GM19238 (cell line): ENCODE data around the gene RNU6-1.

ENCODE experiments used
- DNase-seq: peaks from one replicate; pipeline ENCODE4 v3.0.0; 2011; ENCODE audit warnings: low spot score; ENCODE audit not compliant: insufficient read length

Gene RNU6-1

DNA sequence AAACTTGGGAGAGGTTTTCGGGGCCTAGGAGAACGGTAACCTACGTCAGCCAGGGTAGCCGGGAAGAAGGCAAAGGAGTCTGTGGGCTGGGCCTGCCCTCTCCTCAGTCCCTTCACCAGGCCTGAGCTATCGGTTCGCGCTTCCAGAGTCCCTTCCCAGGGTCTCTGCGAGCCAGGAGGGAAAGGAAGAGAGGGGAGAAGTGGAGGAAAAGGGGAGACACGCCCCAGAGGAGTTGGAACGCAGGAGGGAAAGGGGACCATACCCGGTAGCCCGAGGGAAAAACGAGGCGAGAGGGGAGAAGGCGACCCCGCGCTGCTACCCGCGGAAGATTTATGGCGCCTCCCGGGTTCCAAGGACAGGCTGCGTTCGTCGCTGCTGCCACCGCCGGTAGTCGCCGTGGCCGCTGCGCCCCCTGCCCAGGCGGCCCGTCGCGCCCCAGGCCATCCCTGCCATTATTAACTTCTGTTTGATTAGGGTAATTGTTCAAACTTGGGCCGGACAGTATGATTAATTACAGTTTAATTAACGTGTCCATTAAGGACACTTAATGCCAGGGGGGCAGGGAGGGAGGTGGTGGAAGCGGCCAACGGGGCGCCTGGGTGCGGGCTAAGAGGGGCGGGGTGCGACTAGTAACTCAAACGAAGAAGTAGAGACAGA lies 17.9 kb downstream of the RNU6-1 start:
- no peak for DNase-seq

DNA sequence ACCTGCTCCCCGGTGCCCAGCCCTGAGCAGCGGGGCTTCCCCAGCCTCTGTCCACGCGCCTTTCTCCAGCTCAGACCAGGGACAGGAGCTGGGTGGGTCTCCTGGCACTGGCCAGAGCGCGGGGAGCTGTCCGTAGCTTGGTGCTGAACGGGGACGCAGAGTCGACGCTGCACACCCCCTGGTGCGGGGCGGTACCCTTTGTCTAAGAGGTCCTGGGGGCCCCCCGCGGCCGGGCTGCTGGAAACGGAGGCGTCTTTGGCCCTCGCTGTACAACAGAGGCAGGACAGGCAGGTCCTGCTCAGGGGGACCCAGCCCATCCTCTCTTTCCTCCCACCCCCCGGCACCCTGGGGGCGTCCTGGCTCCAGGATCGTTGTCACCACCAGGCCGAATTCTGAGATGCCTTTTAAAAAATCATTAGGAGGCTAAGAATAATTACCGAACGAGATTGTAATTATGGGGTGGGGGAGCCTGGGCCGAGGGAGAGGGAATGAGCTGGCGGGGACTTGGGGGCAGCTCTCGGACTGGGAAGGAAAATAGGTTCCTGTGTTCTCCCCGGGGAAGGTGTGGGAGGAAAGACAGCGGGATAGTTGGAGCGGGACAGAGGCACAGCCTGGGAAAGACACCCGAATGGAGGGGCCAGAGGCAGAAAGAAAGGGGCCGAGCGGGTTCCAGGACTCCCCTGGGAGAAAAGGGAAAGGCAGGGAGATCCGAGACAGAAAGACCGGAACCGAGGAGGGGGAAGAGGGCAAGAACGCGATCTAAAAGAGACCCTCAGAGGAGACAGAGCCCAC lies 18.7 kb downstream of the RNU6-1 start:
- no peak for DNase-seq

DNA sequence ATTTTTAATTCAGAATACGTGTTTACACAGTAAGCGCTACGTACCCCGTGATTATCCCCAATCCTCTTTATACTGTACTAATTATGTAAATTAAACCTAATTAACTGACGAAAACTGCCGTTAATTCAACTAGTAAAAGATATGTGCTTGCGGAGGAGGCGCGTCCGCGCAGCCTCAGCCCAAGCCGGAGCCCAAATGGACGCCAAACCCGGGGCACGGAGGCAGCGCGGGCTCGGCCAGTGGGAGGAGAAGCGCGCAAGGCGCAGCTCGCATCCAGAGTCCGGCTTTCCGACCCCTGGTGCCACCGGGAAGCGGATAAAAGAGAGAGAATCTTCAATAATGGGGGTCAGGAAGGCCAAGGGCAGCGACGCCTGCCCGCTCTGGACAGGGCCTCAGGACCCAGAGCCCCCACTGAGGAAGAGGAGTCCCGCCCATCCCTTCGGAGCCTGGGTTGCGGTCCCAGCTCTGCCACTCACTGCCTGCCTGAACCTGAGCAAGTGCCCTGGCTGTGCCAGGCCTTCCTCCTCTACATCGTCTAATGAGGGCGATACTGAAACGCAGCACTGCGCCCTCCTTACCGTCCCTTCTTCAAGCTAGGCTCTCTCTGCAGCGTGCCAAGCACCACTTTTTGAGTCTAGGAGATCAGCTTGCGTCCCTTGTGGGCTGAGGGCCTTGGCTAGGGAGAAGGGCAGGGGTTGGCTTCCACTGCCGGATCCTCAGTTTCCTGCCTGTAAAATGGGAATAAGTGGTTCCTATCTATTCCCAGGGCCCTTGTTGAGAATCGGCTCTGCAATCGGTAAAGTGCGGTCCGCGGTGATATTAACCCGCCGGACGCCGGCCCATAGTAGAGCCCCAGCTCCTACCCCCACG lies 19.5 kb downstream of the RNU6-1 start:
- DNase-seq = no peak

DNA sequence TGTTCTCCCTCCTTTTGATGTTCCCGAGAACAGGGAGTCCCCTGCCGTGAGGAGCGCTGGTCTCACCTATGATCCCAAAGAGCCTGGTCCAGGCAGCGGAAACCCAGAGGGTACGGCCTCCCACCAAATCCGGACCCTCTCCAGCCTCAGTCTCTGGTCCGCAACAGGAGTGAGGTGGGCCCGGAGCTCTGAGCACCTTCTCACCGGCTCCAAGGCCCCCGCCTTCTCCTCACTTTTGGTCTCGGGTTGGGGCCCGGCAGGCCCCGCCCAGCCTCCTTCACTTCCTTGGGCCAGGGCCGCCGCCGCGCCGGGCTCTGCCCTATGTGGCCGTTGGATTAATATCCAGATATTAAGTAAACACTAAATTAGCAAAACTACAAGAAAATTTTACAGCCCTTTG lies 20.2 kb downstream of the RNU6-1 start:
- DNase-seq = no peak

DNA sequence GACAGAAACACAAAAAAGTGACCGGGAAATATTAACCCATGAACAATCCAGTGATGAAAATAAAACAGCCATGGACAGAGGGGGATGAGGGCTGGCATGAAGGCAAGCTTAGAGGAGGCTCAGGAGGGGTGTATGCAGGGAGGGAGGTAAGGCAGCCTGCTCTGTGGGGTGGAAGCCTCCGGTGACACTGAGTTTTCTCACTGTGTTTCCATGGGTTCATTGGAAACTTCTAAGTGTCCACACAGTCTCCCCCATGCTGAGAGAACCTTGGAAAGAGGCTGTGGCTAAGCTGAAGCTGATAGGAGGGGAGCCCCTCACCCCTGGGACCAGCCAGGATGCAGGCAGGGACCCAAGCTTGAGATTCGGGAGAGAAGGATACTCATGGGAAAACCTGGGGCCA lies 21.4 kb downstream of the RNU6-1 start:
- DNase-seq = no peak

DNA sequence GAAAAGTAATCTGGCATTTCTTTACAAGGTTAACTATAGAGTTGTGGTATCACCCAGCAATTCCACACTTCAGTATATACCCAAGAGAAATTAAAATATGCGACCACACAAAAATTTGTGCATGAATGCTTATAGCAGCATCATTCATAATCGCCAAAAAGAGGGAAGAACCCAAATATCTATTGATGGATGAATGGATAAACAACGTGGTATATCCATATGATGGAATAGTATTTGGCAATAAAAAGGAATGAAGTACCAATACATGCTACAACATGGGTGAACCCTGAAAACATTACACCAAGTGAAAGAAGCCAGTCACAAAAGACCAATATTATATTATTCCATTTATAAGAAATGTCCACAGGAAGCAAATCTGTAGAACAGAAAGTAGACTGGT lies 23.2 kb downstream of the RNU6-1 start:
- DNase-seq = no peak

DNA sequence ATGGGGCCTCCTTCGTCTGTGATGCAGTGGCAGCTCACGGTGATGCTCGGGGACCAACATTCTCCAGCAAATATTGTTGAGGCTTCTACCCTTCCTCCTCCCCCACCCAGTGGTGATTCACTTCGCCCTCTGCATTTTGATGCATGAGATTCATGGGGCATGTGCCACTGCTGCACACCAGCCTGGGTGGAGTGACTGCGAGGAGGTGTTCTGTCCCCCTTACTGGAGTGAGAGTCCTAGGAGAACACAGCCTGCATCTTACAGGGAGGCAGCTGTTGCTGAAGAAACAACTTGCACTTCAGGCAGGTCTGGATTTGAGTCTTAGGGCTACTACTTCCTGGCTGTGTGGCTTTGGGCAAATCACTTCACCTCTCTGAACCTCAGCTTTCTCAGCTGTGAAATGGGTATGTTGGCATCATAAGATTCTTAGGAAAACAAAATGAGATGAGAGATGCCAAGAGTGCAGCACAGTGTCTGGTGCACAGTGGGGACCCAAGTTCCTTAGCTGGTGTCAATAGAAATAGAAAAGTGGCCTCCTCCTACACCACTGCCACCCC lies 24.7 kb downstream of the RNU6-1 start:
- DNase-seq = no peak

DNA sequence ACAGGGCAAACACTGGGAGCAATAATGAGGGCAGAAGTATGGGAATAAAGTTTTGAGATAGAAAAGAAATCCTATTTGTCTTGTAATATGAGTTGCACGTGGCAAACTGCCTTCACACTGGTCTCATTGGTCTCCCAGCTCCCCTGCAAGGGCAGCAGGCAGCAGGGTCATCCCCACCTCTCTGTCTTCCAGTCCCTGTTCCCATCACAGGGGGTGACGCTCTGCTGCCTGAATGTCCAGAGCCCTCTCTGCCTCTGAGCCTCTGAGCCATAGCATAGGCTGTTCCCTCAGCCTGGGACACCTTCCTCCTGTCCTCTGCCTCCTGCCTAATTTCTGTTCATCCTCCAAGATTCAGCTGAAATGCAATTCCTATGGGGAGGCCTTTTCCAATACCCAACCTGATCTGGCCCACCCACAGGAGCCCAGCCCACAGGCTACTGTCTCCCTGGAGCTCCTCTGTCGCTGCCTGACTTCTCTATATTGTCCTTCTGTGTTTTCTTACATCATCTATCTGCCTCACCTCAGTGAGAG lies 26.7 kb downstream of the RNU6-1 start:
- DNase-seq = no peak

DNA sequence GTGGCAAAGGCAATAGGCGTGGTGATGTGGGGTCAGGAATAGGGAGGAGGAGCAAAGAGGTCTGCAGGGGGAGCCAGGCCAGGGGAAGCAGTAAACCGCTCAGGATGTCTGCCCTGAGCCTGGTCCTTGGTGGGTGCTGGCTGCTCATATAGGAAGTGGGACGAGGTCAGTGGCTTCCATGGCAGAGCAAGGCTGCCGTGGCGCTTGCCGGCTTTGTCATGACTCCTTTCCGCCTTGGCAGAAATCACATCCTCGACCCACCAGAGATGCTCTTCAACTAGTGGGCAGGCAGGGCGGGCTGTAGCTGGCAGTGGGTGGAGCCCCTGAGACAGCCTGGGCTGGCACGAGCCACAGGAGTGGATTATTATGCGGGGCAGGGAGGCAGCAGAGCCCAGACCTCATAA lies 27.6 kb downstream of the RNU6-1 start:
- no peak for DNase-seq

DNA sequence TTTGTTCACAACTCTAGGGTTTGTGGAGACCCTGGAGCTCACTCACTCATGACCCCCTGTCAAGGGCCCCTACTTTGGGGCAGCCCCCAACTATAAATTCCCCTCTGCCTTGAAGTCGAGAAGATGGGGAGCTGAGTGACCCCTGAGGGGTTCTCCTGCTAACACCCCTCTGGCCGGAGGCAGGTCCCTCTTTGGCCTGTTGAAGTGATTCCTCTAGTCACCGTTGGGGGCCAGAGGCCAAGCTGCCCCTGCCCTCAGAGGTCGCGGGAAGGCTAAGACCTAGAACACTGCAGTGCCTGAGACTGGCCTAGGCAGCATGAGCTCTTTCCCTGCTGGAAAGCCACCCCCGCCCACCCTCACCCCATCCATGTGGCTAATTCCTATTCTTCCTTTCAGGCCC lies 30.0 kb downstream of the RNU6-1 start:
- no peak for DNase-seq

DNA sequence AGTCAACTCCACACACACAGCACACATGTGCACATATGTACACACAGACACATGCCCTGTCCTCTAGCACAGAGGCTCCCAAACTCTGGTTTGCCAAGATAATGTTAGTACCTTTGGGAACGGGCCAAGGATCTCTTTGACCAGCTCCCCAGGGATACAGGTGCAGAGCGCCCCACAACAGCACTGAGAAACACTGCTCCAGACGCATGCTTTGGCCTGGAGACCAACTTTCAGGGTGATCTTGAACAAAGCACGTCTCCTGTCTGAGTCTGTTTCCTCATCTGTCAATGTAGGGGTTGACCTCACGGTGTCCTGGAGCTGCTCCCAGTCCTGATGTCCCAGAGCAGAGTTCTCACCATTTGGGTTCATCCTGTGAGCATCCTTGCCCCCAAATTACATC lies 30.4 kb downstream of the RNU6-1 start:
- DNase-seq = no peak

DNA sequence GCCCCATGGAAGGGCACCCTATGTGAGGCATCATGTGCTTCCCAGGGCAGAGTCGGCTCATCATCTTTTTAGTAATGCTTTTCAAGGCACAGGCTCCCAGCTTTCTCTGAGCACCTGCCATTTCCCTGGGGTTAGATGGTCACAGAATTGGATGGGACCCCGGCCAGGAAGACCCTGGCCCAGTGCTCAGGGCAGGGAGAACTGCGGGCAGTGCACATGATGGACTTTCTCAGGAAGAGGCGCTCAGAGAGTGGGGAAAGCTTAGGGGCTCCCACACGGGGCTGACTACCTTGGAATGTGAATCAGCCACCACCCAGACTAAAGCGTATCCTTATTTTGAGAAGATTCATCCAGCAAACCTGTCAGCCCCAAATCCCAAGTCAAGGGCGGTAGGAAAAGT lies 31.0 kb downstream of the RNU6-1 start:
- DNase-seq = no peak

DNA sequence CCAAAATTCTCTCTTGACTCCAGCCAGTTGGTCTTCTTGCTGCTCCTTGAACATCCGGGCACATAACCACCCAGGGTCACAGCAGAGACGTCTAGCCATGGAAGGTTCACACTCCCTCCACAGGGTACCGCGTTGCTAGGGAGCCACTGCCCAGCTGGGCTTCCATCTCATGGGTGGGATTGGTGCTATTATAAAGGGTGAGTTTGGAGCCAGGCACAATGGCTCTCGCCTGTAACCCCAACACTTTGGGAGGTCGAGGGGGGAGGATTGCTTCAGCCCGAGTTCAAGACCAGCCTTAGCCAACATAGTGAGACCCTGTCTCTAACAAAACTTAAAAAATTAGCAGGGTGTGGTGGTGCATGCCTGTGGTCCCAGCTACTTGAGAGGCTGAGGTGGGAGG lies 32.0 kb downstream of the RNU6-1 start:
- no peak for DNase-seq

DNA sequence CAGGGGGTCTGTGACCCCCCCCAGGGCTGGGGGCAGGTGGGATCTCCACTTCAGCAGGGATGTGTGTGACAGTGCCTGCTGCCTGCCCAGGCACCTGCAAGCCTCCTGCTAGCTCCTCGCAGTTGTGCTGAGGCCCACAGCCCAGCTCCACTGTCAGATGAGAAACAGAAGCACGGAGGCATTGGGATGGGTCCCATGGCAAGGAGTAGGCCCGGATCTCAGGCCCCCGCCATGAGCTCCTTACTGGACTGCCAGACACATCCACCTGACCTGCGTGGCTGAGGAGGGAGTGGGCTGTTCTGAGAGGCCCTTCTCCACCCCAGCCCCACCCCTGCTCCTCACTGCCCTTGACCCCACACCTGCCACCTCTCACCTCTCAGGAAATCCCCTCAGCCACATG lies 32.7 kb downstream of the RNU6-1 start:
- no peak for DNase-seq

DNA sequence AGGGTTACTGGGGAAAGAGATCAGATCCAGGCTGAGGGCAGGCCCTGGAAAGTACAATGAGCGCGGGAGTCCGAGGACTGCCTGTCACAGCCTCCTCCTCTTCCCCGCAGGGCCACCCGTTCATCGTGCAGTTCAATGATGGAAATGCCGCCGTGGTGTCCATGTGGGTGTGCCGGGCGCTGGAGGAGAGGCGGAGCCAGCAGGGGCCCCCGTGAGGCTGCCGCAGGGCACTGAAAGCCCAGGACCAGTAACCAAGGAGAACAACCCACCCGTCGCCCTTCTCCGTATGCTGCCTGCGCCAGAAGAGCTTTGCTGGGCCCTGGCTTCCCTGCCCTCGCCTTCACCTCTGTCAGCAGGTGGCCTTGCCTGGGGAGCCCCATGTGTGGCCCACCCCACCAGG lies 33.3 kb downstream of the RNU6-1 start:
- DNase-seq = no peak

DNA sequence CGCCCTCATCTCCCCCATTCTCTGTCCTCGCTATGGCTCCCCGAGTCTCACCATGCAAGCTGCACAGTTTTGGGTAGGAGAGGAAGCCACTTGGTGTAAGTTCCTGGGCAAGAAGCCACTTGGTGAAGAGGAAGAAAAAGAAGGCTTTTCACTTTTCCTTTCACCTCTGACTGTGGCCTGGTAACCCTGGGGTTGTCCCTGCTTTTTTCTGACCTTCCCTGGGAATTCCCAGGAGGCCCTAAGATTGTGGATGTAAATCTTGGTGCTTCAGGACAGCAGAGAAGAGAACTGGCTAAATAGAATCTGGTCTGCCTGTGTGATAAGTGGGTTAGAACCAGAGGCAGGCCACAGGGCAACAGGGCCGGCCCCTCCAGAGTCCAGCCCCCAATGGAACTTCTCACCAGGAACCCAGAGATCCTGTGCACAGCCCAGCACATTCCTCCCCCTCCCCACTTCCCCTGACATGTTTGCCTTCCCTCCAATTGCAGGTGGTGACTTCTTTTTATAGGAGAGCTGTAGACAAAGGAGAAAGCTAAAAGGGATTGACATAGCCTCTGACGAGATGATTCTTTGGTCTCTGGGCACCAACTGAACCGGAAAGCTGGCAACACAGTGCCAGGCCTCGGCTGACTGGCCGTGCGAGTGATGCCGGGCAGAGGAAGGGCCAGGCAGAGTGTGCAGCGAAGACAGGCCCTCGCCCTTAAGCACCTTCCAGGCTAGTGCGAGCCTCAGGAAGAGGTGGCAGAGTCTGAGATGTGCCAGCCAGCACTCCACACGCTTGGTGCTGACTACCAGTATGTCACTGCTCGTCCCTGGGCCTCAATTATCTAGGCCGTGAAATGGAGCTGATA lies 34.0 kb downstream of the RNU6-1 start:
- DNase-seq = no peak

DNA sequence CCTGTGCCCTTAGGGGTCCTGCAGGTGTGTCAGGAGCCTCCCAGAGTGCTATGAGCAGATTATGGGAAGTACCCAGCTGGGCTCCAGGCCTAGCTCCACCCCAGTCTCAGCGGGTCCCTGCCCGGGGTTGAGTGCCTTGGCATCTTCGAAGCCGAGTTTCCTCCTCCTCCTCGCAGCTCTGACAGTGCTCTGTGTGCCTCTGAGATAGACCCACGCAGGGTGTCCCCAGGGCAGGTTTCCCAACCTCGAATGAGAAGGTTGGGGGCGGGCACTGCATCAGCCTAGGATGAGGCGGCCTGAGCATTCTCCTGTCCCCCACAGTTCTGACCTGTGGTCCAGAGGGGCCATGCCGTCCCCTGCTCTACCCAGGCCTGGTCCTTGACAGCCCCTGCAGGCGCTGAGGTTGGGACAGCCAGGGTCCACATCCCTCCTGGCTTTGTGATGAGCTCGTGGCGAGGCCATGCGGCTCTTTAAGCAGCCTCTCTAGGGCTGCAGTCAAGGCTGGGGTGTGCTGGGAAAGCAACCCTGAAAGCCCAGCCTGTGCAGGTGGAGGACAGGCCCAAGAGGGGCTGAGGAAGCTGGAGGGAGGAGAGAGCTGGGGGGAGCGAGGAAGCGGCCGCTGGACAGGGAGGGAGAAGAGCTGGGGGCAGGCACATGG lies 34.7 kb downstream of the RNU6-1 start:
- DNase-seq = no peak

DNA sequence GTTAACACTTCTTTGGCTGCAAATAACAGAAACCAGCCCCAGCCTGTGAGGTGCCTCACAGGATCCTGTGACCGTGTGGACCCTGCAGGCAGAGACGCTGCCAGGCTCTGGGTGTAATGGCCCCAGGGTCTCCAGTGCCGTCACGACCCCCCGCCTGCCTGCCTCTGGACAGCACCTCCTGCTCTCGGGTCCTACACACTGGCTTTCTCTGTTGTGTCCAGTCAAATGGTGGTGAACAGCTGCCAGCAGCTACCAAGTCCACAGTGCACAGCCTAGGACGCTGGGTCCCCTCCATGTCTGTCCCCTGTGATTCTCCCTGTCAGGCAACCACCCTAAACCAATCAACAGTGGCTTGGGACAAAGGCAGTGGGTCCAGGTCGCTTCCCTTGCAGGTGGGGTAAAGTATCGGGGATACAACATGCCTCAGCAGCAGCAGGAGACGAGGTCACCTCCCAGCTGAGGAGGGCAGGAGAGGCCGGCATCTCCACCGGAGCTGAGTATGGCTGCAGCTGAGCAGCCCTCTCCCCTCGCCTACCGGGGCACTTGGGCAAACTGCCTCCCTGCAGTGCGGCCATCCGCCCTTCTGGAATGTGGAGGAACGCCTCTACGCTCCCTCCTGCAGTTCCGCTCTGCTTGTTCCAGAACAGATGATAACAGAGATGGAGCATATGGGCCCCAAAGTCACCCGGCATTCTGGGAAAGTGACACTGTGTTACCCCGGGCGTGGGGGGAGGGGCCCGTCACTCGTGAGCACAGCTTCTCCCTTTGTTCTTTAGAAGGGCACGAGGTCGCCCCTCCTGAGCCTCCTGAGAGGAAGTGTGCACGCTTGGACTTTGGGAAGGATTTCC lies 35.6 kb downstream of the RNU6-1 start:
- no peak for DNase-seq

DNA sequence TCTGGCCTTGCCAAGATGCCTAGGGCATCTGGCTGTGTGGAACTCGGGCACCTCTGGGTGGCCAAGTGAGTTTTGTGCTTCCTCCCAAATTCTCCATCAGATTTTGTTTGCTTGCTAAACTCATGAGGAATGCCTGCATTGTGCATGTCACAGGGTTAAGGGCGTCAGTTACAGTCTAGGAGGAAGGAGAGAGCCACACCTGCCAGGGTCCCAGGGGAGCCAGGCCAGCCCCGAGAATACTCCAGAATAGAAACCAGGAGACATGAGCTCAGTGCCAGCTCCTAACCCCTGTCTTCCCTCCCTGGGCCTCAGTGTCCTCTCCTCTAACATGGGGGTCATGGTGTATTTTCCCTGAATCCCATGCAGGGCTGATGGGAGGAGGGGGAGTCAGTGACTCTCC lies 36.5 kb downstream of the RNU6-1 start:
- DNase-seq = no peak
